Measurements from ENCODE around the gene TMEFF2.

GRCh38 chr2:192126426-192126825, 68.3 kb downstream of the TMEFF2 start:
- no peak for TF ChIP-seq ZNF274 (IDR thresholded peaks at IDR 0.05; ENCODE audit: low read depth, low read length)
- TF ChIP-seq YY1 (IDR thresholded peaks at IDR 0.05; ENCODE audit: insufficient read depth, insufficient read length), result no peak

All from NT2/D1 (cell line).